HG02852 (cell line): Measurements from ENCODE around the gene ADAM15.

Source experiments
- ATAC-seq: cut with Tn5 transposase; IDR thresholded peaks from one replicate; pipeline ENCODE4 v1.9.1; 2021; ENCODE audit warnings: mild to moderate bottlenecking, moderate library complexity; ENCODE audit not compliant: unreplicated experiment

Gene ADAM15

DNA sequence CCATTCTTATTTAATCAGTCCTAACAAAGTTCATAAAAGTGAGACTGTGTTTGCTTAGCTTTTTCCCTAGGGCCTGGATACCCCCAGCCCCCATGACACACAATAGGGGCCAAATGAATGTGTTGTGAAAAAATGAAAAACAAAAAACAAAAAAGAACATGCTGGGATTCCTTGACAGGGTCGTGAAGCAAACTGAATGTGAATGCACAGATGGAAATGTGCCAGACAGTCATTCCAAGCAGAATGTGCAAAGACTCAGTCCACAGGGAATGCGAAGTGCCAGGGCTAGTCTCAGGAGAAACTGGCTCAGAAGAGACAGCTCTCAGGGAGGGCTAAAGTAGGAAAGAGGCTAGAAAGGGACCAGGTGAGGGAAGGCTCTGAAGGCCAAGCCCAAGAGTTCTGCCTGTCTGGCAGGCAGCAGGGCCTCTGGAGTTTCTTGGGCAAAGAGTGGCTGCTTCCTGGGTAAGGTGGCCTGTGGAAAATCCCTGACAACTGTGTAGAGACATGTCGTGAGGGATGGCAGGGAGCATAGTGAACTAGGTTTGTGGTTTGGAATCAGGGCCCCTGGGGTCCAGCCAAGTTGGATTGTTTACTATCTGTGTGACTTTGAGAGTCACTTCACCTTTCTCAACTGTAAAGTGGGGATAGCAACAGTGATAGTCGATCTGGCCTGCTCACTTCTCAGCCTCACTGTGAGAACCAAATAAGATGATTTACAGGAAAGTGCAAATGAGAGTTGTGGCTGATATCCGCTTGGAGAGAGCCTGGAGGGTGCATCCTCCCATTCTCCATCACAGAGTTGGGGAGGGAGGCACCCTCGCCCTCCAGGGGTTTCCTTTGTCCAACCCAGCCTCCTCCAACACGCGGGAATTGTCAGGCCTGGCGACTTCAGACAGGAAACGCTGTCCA, 1.2 kb upstream of the ADAM15 start:
- ATAC-seq = no peak

DNA sequence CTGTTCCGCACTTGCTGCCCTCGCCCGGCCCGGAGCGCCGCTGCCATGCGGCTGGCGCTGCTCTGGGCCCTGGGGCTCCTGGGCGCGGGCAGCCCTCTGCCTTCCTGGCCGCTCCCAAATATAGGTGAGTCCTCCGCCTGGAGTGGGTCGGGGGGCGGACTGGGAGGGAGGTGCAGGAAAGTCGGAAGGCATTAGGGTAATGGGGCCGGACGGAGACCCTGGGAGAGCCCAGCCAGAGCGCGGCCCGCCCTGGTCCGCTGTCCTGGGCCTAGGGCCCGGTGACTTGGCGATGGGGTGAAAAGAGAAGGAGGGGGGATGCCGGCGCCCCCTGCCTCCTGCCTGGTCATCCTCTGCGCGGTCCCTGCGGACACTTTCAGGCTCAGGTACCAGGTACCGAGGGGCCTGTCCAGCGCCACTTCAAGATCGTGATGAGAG, 243 bp downstream of the ADAM15 start:
- ATAC-seq = peak; percentile 17

DNA sequence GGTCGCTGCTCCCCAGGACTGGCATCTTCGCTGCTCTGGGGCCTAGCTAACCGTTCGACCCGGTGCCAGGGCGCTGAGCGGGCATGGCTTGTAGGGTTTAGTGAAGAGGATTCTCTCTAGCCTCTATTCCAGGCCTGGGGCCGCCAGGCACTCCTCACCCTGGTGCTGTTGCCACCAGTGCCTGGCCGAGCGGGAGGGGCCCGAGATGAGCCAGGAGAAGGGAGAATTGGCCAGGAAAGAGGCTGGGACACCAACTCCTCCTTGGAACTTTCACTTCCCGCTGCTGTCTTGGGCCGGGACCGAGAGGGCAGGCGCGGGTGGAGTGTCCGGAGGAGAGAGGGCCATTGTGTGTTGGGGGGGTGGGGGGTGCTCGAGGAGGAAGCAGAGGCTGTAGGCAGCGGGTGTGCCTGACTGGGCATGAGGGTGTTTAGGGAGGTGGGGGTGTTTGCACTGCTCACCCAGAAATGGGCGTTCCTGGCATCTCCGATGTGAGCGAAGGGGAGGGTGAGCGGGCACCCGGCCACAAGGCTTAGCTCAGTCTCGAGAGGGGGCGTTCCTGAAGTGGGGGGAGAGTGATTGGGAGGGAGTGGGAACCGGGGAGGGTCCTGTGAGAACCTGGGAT, 772 bp downstream of the ADAM15 start:
- peak; percentile 12 for ATAC-seq

DNA sequence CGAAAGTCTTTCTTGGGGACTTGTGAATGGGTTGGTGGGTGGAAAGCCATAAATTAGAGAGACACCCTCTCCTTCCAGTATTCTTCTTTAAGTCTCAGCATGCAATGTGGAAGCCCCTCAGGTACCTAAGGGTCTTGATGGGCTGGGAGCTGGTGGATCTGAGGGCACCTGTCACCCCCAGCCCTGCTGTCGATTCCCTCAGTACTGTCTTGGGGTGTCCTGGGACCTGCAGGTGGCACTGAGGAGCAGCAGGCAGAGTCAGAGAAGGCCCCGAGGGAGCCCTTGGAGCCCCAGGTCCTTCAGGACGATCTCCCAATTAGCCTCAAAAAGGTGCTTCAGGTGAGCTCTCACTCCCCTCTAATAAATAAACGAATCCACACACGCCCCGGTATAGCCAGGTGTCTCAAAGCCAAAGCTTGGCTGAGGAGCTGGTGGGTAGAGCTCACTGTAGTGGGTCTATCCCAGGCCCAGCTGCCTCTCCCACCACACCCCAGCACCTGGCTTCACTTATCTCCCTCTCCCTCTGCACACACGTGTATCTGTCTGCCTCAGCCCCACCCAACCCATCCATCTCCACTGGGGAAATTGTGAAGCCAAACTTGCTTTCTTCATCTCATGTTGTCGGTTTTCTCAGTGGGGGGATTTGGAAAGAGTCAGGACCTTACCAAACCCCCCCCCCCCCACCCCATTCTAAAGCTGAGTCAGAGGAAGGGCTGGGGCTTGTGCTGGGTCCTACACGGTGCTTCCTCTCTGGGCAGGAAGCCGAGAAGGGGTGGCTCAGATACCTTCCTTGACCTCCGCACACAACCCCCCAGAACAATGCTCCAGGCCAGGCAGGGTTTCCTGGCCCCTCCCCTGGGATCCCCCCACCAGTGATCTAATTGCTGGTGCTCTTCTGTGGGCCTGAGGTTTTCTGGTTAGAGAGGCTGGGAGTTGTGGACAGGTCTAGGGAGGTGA, 1.6 kb downstream of the ADAM15 start:
- ATAC-seq = no peak

DNA sequence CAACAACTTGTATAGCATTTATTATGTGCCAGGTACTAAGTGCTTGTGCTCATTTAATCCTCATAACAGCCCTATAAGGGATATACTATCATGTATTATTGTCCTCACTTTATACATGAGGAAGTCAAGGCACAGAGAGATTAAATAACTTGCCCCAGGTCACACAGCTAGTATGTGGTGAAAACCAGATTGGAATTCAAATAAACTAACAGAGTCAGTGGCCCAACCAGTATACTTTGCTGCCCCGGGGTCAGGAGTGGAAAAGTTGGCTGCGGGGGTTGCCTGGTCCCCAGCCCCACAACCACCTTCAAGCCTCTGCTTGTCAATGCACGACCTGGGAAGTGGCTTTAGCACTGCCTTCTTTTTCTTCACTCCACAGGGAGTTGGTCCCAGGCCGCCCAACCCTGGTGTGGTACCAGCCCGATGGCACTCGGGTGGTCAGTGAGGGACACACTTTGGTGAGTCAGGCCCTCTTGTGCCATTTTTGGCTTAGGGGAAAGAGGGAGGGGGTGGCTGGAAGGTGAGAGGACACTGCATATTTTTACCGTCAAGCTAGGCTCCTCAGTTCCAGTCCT, 2.5 kb downstream of the ADAM15 start:
- ATAC-seq = no peak

DNA sequence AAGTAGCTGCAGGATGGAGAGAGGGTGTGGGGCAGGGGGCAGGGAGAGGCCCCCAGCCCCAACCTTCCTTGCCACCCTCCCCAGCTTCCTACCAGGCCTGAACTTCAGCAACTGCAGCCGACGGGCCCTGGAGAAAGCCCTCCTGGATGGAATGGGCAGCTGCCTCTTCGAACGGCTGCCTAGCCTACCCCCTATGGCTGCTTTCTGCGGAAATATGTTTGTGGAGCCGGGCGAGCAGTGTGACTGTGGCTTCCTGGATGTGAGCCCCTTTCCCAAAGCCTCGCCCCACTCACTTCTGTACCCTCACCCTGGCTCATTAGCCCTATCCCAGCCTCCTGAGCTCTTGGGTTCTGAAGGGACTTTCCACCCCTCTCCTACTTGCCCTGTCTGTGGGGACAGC, 6.0 kb downstream of the ADAM15 start:
- ATAC-seq = no peak

DNA sequence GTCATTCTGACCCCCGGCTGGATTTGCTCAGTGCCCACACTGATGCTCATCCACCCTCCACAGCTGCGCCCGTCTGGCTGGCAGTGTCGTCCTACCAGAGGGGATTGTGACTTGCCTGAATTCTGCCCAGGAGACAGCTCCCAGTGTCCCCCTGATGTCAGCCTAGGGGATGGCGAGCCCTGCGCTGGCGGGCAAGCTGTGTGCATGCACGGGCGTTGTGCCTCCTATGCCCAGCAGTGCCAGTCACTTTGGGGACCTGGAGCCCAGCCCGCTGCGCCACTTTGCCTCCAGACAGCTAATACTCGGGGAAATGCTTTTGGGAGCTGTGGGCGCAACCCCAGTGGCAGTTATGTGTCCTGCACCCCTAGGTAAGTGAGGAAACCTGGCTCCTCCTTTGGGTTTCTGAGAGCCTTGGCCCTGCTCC, 6.7 kb downstream of the ADAM15 start:
- ATAC-seq = no peak

DNA sequence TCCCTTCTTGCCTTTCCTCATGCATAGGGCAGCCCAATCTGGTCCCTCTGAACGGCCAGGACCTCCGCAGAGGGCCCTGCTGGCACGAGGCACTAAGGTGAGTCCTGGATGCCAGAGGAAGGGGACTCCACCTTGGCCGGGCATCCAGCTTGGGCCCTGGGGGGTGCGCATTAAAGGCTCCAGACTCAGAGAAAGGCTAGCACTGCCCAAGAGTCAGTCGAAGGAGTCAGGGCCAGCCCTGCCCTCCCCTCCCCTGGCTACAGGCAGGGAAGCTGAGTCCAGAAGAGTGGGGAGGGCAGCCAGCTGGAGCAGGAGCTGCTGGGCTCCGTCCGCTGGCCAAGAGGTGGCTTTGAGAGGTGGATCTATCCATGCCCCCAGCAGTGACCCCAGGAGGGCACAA, 9.6 kb downstream of the ADAM15 start:
- no peak for ATAC-seq

DNA sequence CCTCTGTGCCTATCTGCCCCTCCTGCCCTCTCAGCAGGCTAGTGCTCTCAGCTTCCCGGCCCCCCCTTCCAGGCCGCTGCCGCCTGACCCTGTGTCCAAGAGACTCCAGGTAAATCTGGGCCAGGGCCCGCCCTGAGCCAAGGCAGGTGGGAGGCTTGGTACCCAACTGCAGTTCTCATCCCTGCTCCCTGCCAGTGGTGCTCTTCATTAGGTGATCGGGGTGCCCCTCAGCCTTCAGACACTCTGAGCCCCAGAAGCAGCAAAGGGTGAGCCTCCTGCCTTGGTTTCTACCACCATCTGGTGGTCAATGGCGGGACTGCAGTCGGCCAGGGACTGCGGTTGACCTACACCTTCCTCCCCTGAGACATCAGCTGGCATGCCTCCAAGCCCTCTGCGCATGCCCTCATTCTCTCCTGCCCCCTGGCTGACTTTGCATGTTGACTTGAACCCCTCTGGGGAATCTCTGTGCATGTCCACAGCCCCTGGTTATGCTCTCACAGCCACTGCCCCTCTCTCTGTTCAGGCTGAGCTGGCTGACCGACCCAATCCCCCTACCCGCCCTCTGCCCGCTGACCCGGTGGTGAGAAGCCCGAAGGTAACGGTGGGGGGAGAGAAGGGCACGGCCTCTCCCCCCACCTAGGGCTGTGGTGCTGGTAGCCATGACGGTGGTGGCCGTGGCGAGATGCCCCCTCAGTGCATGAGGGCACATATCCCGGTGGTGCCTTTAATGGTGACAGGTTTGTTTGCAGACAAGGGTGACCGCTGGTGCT, 10.4 kb downstream of the ADAM15 start:
- ATAC-seq = no peak

DNA sequence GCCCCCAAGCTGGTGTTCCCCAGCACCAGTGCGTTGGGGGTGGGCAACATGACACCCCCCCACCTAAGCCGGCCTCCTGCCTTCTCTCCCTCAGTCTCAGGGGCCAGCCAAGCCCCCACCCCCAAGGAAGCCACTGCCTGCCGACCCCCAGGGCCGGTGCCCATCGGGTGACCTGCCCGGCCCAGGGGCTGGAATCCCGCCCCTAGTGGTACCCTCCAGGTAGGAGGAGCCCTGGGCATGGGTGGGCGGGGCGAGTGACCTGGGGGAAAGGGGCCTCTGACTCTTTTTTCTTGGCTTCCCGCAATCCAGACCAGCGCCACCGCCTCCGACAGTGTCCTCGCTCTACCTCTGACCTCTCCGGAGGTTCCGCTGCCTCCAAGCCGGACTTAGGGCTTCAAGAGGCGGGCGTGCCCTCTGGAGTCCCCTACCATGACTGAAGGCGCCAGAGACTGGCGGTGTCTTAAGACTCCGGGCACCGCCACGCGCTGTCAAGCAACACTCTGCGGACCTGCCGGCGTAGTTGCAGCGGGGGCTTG, 11.1 kb downstream of the ADAM15 start:
- ATAC-seq = no peak

DNA sequence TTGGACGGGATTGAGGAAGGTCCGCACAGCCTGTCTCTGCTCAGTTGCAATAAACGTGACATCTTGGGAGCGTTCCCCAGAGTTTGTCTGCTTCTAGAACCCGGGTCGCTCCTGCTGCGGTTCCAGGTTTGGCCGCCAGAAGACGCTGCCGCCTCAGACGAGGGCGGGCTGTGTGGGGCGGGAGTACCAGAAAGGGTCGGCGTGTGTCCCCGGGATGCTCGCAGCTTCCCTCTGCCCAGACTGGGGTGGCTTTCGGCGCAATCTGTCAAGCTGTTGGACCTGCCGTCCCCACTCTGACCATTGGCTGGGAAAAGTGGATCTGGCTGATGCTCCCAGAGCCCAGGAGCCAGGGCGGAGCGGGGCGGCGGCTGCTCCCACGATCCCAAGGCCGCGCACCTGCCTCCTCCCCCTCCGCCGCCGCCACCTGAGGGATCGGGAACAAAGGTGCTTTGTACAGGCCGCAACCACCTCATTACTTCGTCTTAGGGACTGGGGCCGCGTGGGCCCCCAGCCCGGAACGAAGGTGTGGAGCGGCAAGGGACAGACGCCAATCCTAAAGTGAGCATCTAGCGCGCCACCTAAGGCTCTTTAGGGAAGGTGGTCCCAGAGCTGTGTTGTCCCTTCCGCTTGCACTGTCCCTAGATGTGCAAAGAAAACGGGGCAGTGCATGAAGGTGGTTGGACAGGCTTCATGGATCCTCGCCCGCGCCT, 11.7 kb downstream of the ADAM15 start:
- ATAC-seq = peak; percentile 13

DNA sequence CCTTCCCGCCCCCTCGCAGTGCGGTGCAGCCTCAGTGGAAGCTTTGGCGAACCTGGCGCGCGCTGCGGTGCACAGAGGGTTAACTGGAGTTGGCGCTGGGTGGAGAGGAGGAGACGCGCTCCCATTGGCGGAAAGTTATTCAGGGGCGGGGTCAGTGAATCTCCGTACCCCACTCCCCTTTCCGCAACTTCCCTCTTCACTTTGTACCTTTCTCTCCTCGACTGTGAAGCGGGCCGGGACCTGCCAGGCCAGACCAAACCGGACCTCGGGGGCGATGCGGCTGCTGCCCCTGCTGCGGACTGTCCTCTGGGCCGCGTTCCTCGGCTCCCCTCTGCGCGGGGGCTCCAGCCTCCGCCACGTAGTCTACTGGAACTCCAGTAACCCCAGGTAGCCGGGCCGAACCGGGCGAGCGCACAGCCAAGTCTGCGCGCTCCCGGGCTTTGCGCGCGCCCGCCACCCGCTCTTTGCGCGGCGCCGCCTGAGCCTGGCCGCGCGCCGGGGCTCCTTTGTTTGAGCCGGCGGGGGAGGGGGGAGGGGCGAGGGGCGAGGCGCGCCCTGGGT, 12.5 kb downstream of the ADAM15 start, which contains the start of gene EFNA4:
Gene EFNA4 (plus strand): TSS at position 191 of the 561 bp plus-strand sequence. CDS start 84 bp downstream, at position 275.
- ATAC-seq = peak; percentile 79

DNA sequence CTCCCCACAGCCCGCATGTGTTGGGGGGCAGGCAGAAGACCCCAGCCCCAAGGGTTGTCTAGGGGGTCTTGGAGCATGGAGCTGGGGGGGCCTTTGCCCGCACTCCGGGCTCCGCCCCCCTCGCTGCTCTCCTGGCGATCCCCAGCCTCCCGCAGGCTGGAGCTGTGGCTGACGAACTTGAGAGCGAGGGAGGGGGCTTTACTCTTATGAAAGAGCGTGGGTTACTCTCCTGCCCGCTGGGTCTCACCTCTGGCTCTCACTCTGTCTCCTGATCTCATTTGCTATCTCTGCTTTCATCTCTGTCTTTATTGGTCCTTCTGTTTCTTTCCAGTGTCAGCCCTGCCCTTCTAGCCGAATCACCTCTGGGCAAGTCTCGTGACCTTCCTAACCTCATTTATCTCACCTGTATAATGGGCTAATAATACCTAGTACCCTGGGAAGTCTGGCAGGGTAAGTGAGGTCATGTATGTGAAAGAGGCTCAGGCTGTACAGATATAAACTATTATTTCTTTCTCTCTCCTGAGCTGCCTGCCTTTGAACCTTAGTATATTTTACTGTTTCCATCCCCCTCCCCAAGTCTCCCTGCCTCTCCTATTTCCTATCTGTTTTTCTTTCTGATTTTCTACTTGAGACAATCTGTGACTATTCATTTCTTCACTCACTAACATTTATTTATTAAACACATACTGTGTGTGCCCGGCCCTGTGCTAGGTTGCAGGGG, 13.2 kb downstream of the ADAM15 start:
- ATAC-seq = peak; percentile 9

DNA sequence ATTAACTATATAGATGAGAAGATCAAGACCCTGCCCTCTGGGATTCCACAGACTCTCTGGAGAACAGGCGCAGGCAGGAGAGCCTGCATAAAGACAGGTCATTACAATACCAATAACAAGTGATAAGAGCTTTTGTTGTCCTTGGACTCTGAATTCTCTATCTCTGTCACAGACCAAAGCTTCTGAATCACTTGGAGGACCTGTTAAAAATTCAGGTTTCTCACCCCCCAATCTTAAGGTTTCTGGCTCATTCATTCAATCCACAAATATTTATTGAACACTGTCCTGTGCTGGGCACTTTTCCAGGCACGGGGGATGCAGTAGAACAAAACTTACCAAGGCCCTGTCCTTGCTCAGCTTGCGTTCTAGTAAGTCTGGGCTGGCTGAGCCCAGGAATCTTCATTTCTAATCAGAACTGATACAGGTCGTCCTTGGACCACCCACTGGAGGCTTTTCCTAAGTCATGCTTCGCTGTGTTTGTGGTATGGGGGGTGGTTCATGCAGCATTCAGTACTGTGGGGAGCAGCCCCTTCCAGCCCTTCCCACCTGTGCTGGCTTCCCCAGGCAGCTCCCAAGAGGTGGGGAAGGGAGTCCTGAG, 13.8 kb downstream of the ADAM15 start:
- no peak for ATAC-seq

DNA sequence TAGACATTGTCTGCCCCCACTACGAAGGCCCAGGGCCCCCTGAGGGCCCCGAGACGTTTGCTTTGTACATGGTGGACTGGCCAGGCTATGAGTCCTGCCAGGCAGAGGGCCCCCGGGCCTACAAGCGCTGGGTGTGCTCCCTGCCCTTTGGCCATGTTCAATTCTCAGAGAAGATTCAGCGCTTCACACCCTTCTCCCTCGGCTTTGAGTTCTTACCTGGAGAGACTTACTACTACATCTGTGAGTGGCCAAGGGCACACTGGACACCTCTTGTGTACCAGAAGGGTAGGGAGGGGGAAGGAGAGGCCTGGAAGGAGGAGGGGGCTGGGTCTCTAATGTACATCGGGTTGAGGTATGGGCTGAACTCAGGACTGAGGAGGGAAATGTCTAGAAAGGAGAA, 15.7 kb downstream of the ADAM15 start:
- no peak for ATAC-seq

DNA sequence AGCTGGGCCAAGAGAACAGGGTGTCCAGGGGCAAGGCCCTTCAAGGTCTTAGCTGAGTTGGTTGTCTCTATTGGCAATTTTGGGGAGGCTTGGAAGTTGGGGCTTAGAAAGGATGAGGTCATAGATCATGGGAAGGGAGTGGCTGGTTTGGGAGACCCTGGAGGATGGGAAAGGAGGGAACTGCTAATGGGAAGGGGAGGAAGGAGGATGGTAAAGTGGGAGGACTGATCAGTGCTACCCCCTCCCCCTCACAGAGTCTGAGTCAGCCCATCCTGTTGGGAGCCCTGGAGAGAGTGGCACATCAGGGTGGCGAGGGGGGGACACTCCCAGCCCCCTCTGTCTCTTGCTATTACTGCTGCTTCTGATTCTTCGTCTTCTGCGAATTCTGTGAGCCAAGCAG, 17.5 kb downstream of the ADAM15 start:
- no peak for ATAC-seq

DNA sequence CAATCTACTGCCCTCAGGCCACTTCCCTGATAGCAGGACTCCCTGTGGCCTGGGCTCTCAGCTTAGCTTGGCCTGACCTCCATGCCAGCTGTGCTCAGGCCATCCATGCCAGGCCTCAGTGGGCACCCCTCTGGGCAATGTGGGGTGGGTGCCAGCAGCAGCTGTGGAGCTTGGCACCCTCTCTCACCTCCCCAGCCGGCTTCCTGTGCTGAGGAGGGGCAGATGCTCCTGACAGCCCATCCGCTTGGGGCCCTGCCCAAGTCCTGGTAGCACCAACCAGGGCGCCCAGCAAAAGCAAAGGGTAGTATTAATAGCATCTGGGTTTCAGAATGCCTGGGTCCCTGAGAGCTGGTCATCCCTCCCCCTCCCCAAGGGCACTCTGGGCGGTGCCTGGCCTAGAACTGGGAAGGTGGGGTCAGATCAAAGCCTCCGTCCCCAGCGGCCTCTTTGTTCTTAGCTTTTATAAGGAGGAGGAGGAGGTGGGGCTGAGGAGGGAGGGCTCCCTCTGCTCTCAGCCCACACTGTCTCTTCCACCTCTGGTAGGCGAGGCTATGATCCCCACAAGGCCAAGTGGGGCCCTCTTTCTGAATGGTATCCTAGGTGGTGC, 18.5 kb downstream of the ADAM15 start:
- ATAC-seq = no peak
